ENCODE data around the gene FES. TPM values are rescaled to one million over a fixed set of nuclear protein-coding genes. Genes with fewer than 3 reads are reported as not detected.
"Not testable (repeated sequence)": the region's sequence is repeated elsewhere in the genome, so short reads cannot be mapped to it uniquely, and the experiment has no call there.

FES gene
- total and polyA plus RNA-seq, 4 experiments from 2014 or later, result 2.3 to 3.0 TPM; not detected in 2

DNA sequence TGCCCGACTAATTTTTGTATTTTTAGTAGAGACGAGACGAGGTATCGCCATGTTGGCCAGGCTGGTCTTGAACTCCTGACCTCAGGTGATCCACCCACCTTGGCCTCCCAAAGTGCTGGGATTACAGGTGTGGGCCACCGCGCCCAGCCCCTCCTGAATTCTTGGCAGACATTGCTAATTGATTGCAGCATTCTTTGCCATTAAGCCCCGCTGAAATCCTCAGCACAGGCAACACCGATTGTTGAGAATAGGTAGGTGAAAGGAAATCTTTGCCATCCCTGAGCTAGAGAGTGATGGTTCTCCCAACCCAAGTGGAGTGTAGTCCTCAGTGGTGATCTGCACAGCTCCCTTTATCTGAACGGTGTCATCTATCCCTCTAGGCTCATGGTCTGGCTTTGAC lies 20.4 kb downstream of the FES start:
- intact Hi-C loops (cut with micrococcal nuclease), result no loop called here
- Mint-ChIP-seq H3K36me3 (peaks cover 26 to 44% of the 10 kb centered on the region in 2 donors), H3K27me3 (no peaks in the 10 kb centered on the region), H3K4me1 (peaks cover 11 to 38% (median 24%) of the 10 kb centered on the region in 4 donors), H3K4me3 (peak overlapping the region in 5 of 8 donors; percentile 15 to 33 (median 31)), H3K27ac (no peak overlapping the region), H3K9me3 (no peaks in the 10 kb centered on the region)
- ChIA-PET CTCF (ENCODE audit: partially characterized antibody) (interaction anchor here (1.2 to 12.9 kb wide), 4 partner anchors 19 to 367 kb away, joined by 3 to 344 read pairs (median 30); partner anchors contain the start of genes FES, HDDC3, RCCD1 and UNC45A), POLR2A (ENCODE audit: partially characterized antibody) (interaction anchor here (0.6 to 8.4 kb wide), 2 partner anchors 19 to 27 kb away, joined by 3 to 315 read pairs; partner anchors contain the start of genes HDDC3 and UNC45A)
- no peak for DNase-seq
- Histone ChIP-seq H3K4me1 (ENCODE audit: insufficient read depth, low read length) (peaks cover 16% of the 10 kb centered on the region), H3K27me3 (ENCODE audit: insufficient read depth, low read length) (no peaks in the 10 kb centered on the region), H3K36me3 (ENCODE audit: insufficient read depth, low read length) (peaks cover 40% of the 10 kb centered on the region), H3K27ac (ENCODE audit: low read depth, low read length) (no peak overlapping the region), H3K9me3 (ENCODE audit: control insufficient read depth in 1 of 2, low read length in 2 of 2) (no peaks in the 10 kb centered on the region), H3K4me3 (ENCODE audit: low read length in 2 of 2) (no peak overlapping the region)

DNA sequence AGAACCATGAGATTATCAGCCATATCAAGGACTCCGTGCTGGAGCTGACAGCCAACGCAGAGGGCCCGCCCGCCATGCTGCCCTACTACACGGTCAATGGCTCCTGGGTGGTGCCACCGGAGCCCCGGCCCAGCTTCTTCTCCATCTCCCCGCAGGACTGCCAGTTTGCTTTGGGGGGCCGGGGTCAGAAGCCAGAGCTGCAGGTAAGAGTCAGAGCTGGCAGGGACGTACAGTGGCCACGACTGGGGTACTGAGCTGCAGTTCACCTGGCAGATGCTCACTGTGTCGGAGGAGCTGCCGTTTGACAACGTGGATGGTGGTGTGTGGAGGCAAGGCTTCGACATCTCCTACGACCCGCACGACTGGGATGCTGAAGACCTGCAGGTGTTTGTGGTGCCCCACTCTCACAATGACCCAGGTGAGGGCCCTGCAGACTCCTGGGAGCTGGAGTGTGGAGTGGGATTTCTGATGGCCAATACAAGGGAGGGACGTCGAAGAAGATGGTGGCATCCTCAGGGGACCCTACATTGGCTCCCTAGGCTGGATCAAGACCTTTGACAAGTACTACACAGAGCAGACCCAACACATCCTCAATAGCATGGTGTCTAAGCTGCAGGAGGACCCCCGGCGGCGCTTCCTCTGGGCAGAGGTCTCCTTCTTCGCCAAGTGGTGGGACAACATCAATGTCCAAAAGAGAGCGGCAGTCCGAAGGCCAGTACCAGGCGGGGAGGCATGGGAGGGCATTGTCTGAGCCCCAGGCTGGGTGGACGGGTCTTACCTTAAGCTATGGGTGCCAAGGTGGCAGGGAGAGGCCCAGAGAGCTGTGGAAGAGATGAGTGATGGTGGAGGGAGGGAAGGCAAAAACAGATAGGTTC lies 21.2 kb downstream of the FES start:
- H3K27ac ChIP-seq (ENCODE audit: low read depth, low read length), result no peak overlapping the region
- no peak overlapping the region for H3K4me3 ChIP-seq (ENCODE audit: low read length in 2 of 2)
- H3K36me3 ChIP-seq (ENCODE audit: insufficient read depth, low read length), result peaks cover 48% of the 10 kb centered on the region
- Mint-ChIP-seq H3K27me3 (no peaks in the 10 kb centered on the region), H3K9me3 (no peaks in the 10 kb centered on the region), H3K4me1 (peaks cover 11 to 38% (median 24%) of the 10 kb centered on the region in 4 donors), H3K36me3 (peaks cover 29 to 51% of the 10 kb centered on the region in 2 donors), H3K27ac (peak overlapping the region in 2 of 7 donors; percentile 42 to 80), H3K4me3 (peak overlapping the region in 2 of 8 donors; percentile 40 to 49)
- CTCF ChIA-PET (ENCODE audit: partially characterized antibody), result interaction anchor here (0.7 to 12.9 kb wide), 4 partner anchors 20 to 366 kb away, joined by 3 to 344 read pairs (median 21); partner anchors contain the start of genes FES, HDDC3 and UNC45A
- POLR2A ChIA-PET (ENCODE audit: partially characterized antibody), result interaction anchor here (0.6 to 8.4 kb wide), 2 partner anchors 20 to 26 kb away, joined by 3 to 315 read pairs; partner anchors contain the start of genes HDDC3 and UNC45A
- no peaks in the 10 kb centered on the region for H3K27me3 ChIP-seq (ENCODE audit: insufficient read depth, low read length)
- no peaks in the 10 kb centered on the region for H3K9me3 ChIP-seq (ENCODE audit: control insufficient read depth in 1 of 2, low read length in 2 of 2)
- DNase-seq, result no peak
- intact Hi-C loops (cut with micrococcal nuclease), result no loop called here
- H3K4me1 ChIP-seq (ENCODE audit: insufficient read depth, low read length), result peaks cover 16% of the 10 kb centered on the region

DNA sequence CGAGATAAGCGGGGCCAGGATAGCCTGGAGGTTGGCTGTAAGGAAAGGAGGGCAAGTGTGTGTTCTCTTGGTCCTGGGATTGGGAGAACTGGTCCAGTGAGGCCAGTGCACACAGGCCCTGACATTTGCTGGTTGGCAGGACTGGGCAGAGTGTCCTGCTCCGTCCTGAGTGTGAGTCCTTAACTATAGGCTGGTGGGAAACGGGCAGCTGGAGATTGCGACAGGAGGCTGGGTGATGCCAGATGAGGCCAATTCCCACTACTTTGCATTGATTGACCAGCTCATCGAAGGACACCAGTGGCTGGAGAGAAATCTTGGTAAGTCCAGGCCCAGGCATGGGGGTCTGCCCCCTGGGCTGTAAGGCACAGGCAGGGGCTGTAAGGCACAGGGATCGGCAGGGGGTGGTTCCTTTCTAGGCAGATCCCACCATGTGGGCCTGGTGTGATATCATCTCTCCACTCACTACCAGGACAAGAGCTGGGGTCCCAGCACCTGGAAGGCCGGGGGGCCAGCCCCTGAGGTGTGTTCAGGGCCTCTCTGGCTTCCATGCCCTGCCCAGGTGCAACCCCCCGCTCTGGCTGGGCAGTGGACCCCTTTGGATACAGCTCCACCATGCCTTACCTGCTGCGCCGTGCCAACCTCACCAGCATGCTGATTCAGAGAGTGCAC lies 22.0 kb downstream of the FES start:
- no peak overlapping the region for H3K4me3 ChIP-seq (ENCODE audit: low read length in 2 of 2)
- intact Hi-C loops (cut with micrococcal nuclease), result no loop called here
- ChIA-PET CTCF (ENCODE audit: partially characterized antibody) (interaction anchor here (6.6 to 12.9 kb wide), 2 partner anchors 21 to 25 kb away, joined by 39 to 344 read pairs; partner anchors contain the start of genes FES, HDDC3 and UNC45A), POLR2A (ENCODE audit: partially characterized antibody) (interaction anchor here (8.4 kb wide), 1 partner anchor 25 kb away, joined by 315 read pairs; the partner anchor contains the start of genes HDDC3 and UNC45A)
- no peaks in the 10 kb centered on the region for H3K27me3 ChIP-seq (ENCODE audit: insufficient read depth, low read length)
- peaks cover 16% of the 10 kb centered on the region for H3K4me1 ChIP-seq (ENCODE audit: insufficient read depth, low read length)
- H3K4me1 Mint-ChIP-seq, result peaks cover 9 to 35% (median 22%) of the 10 kb centered on the region in 4 donors
- H3K27ac Mint-ChIP-seq, result peak overlapping the region in 2 of 7 donors; percentile 10 to 63
- H3K36me3 Mint-ChIP-seq, result peaks cover 33 to 52% of the 10 kb centered on the region in 2 donors
- no peak overlapping the region for H3K4me3 Mint-ChIP-seq
- no peaks in the 10 kb centered on the region for H3K9me3 ChIP-seq (ENCODE audit: control insufficient read depth in 1 of 2, low read length in 2 of 2)
- H3K36me3 ChIP-seq (ENCODE audit: insufficient read depth, low read length), result peaks cover 56% of the 10 kb centered on the region
- DNase-seq, result no peak
- H3K9me3 Mint-ChIP-seq, result no peaks in the 10 kb centered on the region
- no peak overlapping the region for H3K27ac ChIP-seq (ENCODE audit: low read depth, low read length)
- no peaks in the 10 kb centered on the region for H3K27me3 Mint-ChIP-seq

DNA sequence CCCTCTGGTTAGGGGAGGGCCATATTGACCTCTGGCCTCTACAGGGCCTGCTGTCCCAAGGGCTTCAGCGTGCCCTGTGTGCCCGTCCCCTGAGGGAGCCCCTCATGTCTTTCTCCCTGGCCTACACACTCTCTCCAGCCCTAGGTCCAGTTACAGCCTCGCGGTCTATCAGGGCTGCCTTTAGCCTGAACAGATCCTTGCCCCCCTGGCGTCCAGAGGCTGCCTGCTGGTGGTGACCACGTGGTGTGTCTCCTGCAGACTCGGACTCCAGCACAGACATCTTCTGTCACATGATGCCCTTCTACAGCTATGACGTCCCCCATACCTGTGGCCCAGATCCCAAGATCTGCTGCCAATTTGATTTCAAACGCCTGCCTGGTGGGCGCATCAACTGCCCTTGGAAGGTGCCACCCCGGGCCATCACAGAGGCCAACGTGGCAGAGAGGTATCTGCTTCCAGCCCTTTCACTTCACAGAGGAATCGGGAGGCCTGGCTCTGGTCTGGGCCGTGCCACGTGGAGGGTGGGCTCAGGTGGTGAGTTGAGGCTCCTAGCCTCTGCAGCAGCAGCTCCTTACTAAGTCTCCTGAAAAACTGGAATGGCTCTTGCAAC lies 22.9 kb downstream of the FES start:
- Mint-ChIP-seq H3K27me3 (no peaks in the 10 kb centered on the region), H3K36me3 (peaks cover 33 to 58% of the 10 kb centered on the region in 2 donors), H3K9me3 (no peaks in the 10 kb centered on the region), H3K4me3 (no peak overlapping the region), H3K4me1 (peaks cover 3 to 26% (median 14%) of the 10 kb centered on the region in 4 donors), H3K27ac (no peak overlapping the region)
- DNase-seq, result no peak
- no peak overlapping the region for H3K4me3 ChIP-seq (ENCODE audit: low read length in 2 of 2)
- no peaks in the 10 kb centered on the region for H3K27me3 ChIP-seq (ENCODE audit: insufficient read depth, low read length)
- peaks cover 9% of the 10 kb centered on the region for H3K4me1 ChIP-seq (ENCODE audit: insufficient read depth, low read length)
- H3K27ac ChIP-seq (ENCODE audit: low read depth, low read length), result no peak overlapping the region
- H3K9me3 ChIP-seq (ENCODE audit: control insufficient read depth in 1 of 2, low read length in 2 of 2), result no peaks in the 10 kb centered on the region
- intact Hi-C loops (cut with micrococcal nuclease), result no loop called here
- POLR2A ChIA-PET (ENCODE audit: partially characterized antibody), result interaction anchor here (8.4 kb wide), 1 partner anchor 25 kb away, joined by 315 read pairs; the partner anchor contains the start of genes HDDC3 and UNC45A
- CTCF ChIA-PET (ENCODE audit: partially characterized antibody), result interaction anchor here (6.6 to 12.9 kb wide), 2 partner anchors 21 to 25 kb away, joined by 39 to 344 read pairs; partner anchors contain the start of genes FES, HDDC3 and UNC45A
- H3K36me3 ChIP-seq (ENCODE audit: insufficient read depth, low read length), result peaks cover 65% of the 10 kb centered on the region

DNA sequence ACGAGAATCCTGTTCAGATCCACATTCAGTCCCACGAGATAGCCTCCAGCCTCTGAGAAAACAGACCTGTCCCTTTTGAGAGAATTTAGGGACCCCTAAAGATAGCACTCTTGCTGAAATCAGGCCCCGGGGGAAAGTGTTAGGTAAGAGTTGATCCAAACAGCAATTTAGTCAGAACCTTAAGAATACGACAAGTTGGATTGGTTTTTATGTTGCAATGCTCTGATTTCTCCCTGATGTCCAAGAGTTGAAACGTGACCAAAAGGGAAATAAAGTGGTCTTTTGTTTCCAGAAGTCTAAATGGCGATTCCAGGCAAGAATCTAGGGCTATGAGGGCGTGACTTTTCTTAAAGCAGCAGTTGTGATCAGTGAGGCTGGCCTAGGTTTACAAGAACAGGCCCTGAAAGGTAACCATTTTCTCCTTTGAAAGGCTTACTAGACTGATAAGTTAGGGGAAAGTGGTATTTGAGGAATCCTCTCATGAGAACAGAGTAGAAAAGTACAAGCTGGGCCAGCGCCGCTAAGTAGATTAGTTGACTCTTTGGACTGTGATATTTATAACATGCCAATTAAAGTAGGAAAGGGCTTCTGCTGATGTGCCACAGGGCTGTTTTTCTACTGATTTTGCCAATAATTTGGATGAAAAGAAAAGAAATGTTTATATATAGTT lies 23.7 kb downstream of the FES start:
- no peak overlapping the region for H3K4me3 ChIP-seq (ENCODE audit: low read length in 2 of 2)
- H3K4me1 ChIP-seq (ENCODE audit: insufficient read depth, low read length), result peaks cover 8% of the 10 kb centered on the region
- Mint-ChIP-seq H3K9me3 (no peaks in the 10 kb centered on the region), H3K36me3 (peaks cover 38 to 64% of the 10 kb centered on the region in 2 donors), H3K4me1 (peaks cover 3 to 24% (median 14%) of the 10 kb centered on the region in 4 donors), H3K27me3 (no peaks in the 10 kb centered on the region), H3K4me3 (no peak overlapping the region), H3K27ac (no peak overlapping the region)
- no peak overlapping the region for H3K27ac ChIP-seq (ENCODE audit: low read depth, low read length)
- H3K36me3 ChIP-seq (ENCODE audit: insufficient read depth, low read length), result peaks cover 73% of the 10 kb centered on the region
- ChIA-PET CTCF (ENCODE audit: partially characterized antibody) (interaction anchor here (12.9 kb wide), 1 partner anchor 24 kb away, joined by 344 read pairs; the partner anchor contains the start of genes HDDC3 and UNC45A), POLR2A (ENCODE audit: partially characterized antibody) (interaction anchor here (8.4 kb wide), 1 partner anchor 24 kb away, joined by 315 read pairs; the partner anchor contains the start of genes HDDC3 and UNC45A)
- DNase-seq, result no peak
- intact Hi-C loops (cut with micrococcal nuclease), result no loop called here
- no peaks in the 10 kb centered on the region for H3K9me3 ChIP-seq (ENCODE audit: control insufficient read depth in 1 of 2, low read length in 2 of 2)
- H3K27me3 ChIP-seq (ENCODE audit: insufficient read depth, low read length), result no peaks in the 10 kb centered on the region

DNA sequence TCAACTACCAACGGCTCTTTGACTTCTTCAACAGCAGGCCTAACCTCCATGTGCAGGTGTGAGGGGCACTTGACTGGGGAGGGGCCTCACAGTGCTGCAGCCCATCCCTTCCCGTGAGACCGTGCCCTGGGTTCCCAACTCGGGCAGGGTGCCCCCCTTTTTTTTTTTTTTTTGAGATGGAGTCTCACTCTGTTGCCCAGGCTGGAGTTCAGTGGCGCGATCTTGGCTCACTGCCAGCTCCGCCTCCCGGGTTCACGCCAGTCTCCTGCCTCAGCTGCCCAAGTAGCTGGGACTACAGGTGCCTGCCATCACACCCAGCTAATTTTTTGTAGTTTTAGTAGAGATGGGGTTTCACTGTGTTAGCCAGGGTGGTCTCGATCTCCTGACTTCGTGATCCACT lies 25.1 kb downstream of the FES start:
- H3K27me3 ChIP-seq (ENCODE audit: insufficient read depth, low read length); H3K9me3 Mint-ChIP-seq; H3K27ac Mint-ChIP-seq; POLR2A ChIA-PET (ENCODE audit: partially characterized antibody); H3K27ac ChIP-seq (ENCODE audit: low read depth, low read length); H3K4me3 ChIP-seq (ENCODE audit: low read length in 2 of 2); H3K9me3 ChIP-seq (ENCODE audit: control insufficient read depth in 1 of 2, low read length in 2 of 2); H3K4me1 ChIP-seq (ENCODE audit: insufficient read depth, low read length); H3K27me3 Mint-ChIP-seq; DNase-seq; H3K4me3 Mint-ChIP-seq; intact Hi-C loops (cut with micrococcal nuclease): not testable (repeated sequence)
- Mint-ChIP-seq H3K4me1 (peaks cover 2 to 14% (median 8%) of the 10 kb centered on the region in 4 donors), H3K36me3 (peaks cover 49 to 75% of the 10 kb centered on the region in 2 donors)
- peaks cover 87% of the 10 kb centered on the region for H3K36me3 ChIP-seq (ENCODE audit: insufficient read depth, low read length)
- CTCF ChIA-PET (ENCODE audit: partially characterized antibody), result interaction anchor here (12.9 kb wide), 1 partner anchor 22 kb away, joined by 344 read pairs; the partner anchor contains the start of genes HDDC3 and UNC45A

Data from CD4-positive, alpha-beta memory T cell (primary cell).